ENCODE results near the gene HESX1.

The HESX1 gene

GRCh38 chr3:57199895-57200297 lies at the start of gene HESX1:
HESX1 (minus strand) TSS chr3:57199978; CDS start chr3:57199918, 60 bp downstream.
- DNase-seq, result no peak

GRCh38 chr3:57244946-57245345 lies 45.2 kb upstream of the HESX1 start:
- no peak for DNase-seq

GRCh38 chr3:57234613-57235575 lies 35.1 kb upstream of the HESX1 start:
- no peak for DNase-seq

- no peak for DNase-seq
Observed at GRCh38 chr3:57233799-57234198, 34.0 kb upstream of the HESX1 start.

- DNase-seq, result no peak
Observed at GRCh38 chr3:57230006-57230405, 30.2 kb upstream of the HESX1 start.

- peak in 52 of 56 donors; percentile 3 to 73 (median 38) for DNase-seq
Observed at GRCh38 chr3:57227930-57228751, 28.4 kb upstream of the HESX1 start.

- DNase-seq, result peak; percentile 36 to 95 (median 84)
Observed at GRCh38 chr3:57227204-57227929, 27.6 kb upstream of the HESX1 start, which contains the start of gene APPL1. APPL1 (plus strand) TSS chr3:57227729; CDS start chr3:57227884, 155 bp downstream.

- DNase-seq, result no peak
Observed at GRCh38 chr3:57226176-57226575, 26.4 kb upstream of the HESX1 start.

- no peak for DNase-seq
Observed at GRCh38 chr3:57224856-57225255, 25.1 kb upstream of the HESX1 start.

GRCh38 chr3:57221883-57222282 lies 22.1 kb upstream of the HESX1 start:
- DNase-seq, result no peak

- DNase-seq, result no peak
Observed at GRCh38 chr3:57206423-57206822, 6.6 kb upstream of the HESX1 start.

GRCh38 chr3:57194641-57195040 lies 5.1 kb downstream of the HESX1 start:
- no peak for DNase-seq

- DNase-seq, result no peak
Observed at GRCh38 chr3:57192028-57192427, 7.8 kb downstream of the HESX1 start.

- no peak for DNase-seq
Observed at GRCh38 chr3:57184526-57184925, 15.3 kb downstream of the HESX1 start.

- no peak for DNase-seq
Observed at GRCh38 chr3:57179580-57180410, 20.0 kb downstream of the HESX1 start.

GRCh38 chr3:57176045-57176444 lies 23.7 kb downstream of the HESX1 start:
- DNase-seq, result no peak

GRCh38 chr3:57173687-57174086 lies 26.1 kb downstream of the HESX1 start:
- DNase-seq, result no peak

- DNase-seq, result no peak
Observed at GRCh38 chr3:57170946-57171345, 28.8 kb downstream of the HESX1 start.

GRCh38 chr3:57169872-57170623 lies 29.7 kb downstream of the HESX1 start:
- DNase-seq, result peak in 38 of 56 donors; percentile 6 to 78 (median 44)

GRCh38 chr3:57169108-57169507 lies 30.7 kb downstream of the HESX1 start:
- no peak for DNase-seq
